ENCODE data around the gene ARL6IP5.

GRCh38 chr3:69081583-69082262, 3.0 kb upstream of the ARL6IP5 start:
- TF ChIP-seq POLR2AphosphoS5 (IDR thresholded peaks at IDR 0.05) (no peak), CTCF (IDR thresholded peaks at IDR 0.05 in 8 of 11, conservative IDR thresholded peaks at IDR 0.05 in 3 of 11) (no peak), POLR2A (IDR thresholded peaks at IDR 0.05) (no peak)
